CD4-positive, alpha-beta T cell treated with Interleukin-2 at 100 ng/mL for 4 hours (primary cell): Measurements from ENCODE around the gene ALDH1A3.

Experiments
- DNase-seq: peaks from one replicate; pipeline ENCODE4 v3.0.0-alpha.2; 2020; ENCODE audit warnings: low spot score

Gene ALDH1A3

DNA sequence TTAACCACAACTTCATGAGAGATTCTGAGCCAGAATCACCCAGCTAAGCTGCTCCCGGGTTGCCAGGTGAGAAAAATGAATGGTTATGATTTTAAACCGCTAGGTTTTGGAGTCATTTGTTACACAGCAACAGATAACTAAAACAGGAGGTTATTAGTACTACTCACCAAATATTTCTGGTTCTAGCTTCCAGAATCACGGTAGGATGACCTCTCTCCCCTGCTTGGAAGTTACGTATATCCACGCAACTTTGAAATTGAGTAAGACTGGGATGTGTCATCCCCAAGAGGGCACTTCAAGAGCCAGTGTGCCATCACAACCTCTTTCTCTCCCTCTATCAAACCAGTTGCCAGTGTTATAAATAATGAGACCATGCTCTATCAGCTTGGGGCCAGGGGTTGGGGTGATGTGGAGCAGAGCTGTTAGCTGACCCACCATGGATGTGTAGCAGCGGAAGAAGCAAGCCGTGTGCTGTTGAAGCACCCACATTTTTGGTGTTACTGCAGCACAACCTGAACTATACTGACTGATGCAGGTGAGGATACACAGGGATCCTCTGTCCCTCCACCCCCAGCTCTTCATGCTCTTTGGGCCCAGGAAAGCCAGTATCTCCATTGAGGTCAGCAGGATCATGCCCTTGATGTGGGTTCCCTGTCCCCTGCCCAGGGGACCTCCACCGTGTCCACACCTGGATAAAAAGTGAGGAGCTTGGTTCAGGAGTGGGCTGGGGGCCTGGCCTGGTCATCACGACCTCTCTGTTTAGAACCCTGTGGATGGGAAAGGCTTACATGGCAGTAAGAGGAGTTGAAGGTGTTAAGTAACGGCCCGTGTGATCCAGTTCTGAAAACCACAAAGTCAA, 19.4 kb upstream of the ALDH1A3 start:
- DNase-seq, result no peak

DNA sequence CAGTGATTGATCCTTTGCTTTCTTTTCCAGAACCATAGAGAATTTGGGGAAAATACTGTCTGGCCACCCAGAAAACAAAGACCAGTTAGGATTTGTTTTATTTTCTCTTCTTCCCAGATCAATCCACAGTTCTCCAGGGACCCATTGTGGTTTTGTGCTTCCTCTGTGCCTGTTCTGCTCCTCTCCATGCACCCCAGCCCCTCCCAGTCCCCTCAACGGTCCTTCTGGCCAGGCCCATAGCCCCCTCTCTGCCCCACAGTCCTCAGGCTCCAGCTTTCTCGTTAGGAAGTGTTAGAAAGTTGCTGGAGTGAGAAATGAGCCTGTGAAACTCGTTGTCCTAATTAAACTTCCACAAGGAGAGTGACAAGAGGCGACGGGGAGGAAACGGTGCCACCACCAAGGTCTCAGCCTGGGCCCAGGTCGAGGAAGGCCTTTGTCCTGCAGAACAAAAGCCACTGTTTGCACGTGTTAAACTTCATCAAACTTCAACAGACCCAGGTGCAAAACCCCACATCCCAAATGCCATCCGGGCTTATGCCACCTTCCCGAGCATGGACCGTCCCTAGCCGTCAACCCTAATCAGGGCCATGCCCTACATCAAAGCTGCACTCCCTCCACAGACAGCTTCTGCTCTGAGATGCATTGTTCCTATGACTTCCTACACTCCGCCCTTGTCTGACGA, 18.7 kb upstream of the ALDH1A3 start:
- DNase-seq, result no peak

GRCh38 chr15:100861511-100861991, 18.1 kb upstream of the ALDH1A3 start:
- DNase-seq, result no peak

GRCh38 chr15:100862162-100862561, 17.5 kb upstream of the ALDH1A3 start:
- DNase-seq, result no peak

DNA sequence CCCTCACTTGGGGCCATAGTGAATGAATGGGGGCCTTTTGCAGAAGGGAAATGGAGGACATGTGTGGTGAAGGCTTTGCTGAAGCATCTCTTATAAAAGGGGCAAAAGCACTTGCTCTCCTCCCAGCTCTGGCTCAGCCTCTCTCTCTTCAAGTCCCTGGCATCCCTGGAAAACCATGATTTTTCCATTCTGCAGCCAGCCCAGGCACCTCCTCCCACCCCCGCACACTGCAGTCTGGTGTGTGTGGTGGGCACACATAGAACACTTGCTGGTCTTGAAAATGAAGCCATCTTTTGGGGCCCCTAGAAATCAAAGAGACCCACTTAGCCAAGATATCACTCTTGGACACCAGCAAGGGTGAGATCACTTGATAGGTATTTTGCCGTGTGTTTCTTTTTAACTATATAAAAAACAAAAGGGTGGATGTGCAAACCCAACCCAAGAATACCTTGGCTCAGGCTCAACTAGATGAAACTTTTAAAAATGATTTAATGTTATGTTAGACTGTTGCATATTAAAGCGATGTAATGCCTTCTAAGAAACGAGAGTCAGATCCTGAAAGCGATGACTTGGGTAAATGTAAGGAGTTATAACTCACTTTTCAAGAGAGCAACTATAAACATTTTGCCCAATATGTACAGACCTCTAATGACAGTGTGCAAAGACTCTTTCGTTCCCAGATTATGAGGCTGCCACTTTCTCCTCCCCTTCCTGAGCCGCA, 16.4 kb upstream of the ALDH1A3 start:
- no peak for DNase-seq

- DNase-seq, result no peak
These were observed 15.8 kb upstream of the ALDH1A3 start for GRCh38 chr15:100863796-100864267.

DNA sequence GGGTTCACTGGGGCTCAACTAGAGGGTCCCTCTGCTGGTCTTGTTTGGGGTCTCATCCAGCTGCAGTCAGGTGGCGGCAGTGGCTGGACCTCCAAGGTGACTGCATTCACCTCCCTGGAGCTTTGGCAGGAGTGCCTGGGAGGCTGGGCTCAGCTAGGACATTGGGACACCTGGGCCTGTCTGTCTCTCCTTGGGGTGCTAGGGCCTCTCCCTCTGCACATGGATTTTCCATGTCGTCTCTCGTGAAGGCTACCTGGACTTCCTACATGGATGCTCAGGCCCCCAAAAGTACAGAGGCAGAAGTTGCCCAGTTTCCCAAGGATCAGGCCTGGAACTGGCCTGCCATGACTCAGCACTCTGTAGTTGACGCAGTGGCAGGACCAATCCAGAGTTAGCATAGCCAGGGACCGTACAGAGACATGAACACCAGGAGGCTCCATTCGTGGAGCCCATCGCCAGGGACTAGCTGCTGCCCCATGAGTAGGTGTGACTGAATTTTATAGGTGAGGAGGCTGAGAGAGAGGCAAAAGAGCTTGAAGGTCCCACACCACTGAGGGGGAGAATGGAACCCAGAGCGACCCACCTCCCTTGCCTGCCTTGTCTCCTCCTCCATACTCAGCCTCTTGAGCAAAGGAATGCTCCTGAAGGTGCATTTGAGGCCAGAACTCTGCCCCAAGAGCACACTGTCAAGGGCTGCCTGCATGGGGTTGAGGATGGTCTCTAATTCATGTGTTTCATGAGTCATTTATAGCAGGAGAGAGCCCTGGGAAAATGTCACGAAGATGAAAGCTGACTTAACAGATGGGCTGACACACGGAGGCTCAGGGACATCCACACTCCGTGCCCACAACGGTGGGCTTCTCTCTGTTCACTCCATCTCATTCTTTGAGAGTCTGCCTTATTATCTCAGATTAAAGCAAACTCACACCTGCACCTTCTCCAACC, 13.0 kb upstream of the ALDH1A3 start:
- no peak for DNase-seq

DNA sequence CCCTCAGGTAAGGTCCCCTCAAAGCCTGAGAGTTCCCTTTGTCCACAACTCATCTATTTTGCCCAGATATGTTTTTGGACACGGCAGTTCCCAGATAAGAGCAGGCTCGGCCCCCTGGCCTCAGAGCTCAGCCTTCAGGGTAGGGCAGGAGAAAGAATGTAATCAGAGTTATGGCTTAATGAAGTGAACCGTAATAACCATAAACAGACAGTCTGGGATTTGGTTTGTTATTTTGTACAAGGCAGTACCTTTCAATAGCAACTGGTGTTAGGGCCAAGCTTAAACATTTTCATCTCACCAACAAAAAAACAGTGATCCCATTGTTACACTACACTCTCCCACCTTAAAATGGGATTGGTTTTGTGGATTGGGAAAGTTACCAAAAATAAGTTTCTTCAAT, 12.2 kb upstream of the ALDH1A3 start:
- DNase-seq, result no peak

- no peak for DNase-seq
These were observed 10.3 kb upstream of the ALDH1A3 start for GRCh38 chr15:100869151-100869999.

- peak; percentile 64 for DNase-seq
These were observed 6.5 kb upstream of the ALDH1A3 start for GRCh38 chr15:100873029-100873677.

DNA sequence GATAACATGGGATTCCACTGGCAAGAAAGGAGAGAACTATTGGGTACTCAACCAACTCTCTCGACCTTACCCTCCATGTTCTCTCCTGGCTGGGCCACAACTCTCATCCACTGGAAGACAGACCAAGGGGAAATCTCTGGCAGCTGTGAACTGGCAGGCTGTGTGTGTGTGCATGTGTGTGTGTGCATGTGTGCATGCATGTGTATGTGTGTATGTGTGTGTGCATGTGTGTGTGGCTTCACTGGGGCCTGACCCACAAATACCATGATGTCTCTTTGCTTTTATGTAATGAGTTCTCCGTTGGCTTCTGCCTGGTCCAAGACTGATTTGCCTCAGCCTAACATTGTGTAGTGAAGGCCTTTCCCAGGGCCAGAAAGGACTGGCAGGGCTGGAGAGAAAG, 4.1 kb upstream of the ALDH1A3 start:
- DNase-seq, result no peak

- DNase-seq, result no peak
These were observed 3.7 kb upstream of the ALDH1A3 start for GRCh38 chr15:100875976-100876375.

GRCh38 chr15:100877551-100877950, 2.1 kb upstream of the ALDH1A3 start:
- no peak for DNase-seq

DNA sequence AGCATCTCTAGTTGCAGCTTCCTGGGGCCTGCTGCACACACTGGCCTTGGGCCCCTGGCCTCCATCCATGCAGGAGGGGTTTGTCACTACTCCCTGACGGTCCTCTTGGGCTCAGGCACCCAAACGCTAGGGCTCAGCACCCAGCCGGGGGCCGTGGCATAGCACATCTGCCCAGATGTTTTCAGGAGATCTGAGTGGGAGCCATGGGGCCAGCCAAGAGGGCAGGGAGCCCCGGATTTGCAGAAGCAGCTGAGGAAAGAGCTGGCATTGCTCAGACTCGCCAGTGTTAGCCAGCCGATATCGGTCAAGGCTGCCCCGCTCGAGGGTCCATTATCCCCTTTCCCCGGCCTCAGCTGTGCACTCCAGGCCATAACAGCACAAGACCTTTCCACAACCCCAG, 1.5 kb upstream of the ALDH1A3 start:
- no peak for DNase-seq

DNA sequence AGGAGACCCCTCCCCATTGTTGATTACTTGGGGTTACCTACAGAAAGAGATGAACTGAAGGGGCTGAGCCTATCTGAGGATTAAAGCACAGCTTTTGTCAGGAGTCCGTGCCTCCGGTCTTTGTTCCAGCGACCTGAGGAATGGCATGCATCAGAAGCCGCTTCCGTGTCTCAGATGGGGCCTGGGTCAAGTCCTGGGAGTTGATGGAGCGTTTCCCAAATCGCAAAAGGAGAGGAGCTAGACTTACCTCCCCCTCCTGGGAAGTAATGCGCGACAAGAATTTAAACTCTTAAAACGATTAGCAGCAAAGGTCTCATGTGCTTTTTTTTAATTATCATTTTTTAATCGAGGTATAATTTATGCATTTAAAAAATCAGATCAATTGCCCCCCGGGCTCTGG, 983 bp upstream of the ALDH1A3 start:
- DNase-seq, result no peak

DNA sequence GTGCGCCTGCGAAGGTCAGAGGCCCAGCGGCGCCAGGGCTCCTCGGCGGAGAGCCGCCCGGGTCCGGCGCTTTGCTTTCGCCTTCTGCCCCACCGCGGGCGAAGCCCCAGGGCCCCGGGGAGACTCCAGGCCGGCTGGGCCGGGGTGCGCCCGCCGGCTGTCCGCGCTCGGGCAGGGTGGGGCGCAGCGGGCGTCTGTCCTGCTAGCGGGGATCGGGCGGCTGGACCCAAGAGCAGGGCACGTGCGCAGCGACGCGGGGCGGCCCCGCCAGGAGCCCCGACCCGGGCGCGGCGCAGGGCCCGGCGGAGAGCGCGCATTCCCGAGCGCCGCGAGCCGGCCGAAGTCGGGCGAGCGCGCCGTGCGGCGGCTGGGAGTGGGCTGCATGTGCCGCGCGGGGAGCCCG, 569 bp upstream of the ALDH1A3 start:
- no peak for DNase-seq

- no peak for DNase-seq
These were observed 687 bp downstream of the ALDH1A3 start for GRCh38 chr15:100880139-100880896.

DNA sequence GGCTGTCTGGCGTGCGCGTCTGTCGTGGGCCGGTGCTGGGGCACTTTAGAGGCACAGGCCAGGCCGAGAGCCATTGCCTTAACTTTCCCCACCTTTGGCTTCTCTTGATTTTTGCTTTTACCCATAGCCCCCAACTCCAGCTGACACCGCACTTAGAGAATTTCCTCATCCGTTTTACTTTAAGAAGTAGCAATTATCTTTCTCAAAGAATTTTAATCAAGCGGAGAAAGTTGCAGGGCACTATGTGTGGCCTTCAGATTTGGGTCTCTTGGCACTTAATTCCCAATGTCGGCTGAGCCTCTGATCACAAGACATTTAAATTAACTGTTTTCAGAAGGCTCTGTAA, 1.2 kb downstream of the ALDH1A3 start:
- no peak for DNase-seq

DNA sequence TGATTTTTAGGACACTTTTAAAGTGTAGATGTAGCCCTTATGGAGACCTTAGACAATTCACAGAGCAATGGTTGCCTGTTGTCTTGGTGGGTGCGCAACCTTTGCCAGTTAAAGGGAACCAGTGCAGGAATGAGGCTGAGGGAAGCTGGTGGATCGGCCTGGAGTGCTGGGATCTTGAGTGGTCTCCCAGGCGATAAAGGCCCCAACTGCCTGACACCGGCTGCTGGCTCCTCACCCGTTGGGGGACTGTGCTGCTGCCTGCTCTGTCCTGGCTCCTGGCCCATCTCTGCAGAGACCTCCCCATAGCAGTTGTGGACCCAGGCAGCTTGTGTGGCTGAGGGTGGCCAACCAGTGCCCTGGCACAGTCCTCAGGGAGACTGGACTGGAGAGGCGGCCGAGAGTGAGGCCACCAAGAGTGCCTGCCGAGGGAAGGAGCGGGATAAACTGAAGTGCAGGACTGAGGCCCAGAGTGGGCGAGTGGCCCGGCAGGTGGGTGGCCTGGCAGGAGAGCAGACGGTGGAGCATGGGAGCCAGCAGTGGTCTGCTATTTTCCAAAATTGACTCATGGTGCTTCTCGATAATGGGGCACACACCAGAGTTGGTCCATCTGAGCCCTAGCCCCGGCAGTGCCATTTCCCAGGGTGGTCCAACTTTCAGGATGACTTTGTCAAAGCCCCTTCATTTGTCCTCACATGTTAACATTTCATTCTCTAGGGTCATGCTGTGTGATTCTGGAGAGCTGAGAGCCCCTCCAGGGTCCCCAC, 2.1 kb downstream of the ALDH1A3 start:
- no peak for DNase-seq
